ENCODE results near the gene CAMTA1.
A peak's percentile ranks its signal among the peaks of the same experiment; 100 is the strongest.

Gene CAMTA1

GRCh38 chr1:7476402-7476801 is 691.1 kb downstream of the CAMTA1 start:
- DNase-seq, result no peak

- DNase-seq, result no peak
These were observed 691.8 kb downstream of the CAMTA1 start for GRCh38 chr1:7476861-7477547.

GRCh38 chr1:7477593-7477992 is 692.3 kb downstream of the CAMTA1 start:
- DNase-seq, result no peak

GRCh38 chr1:7478142-7478790 is 693.0 kb downstream of the CAMTA1 start:
- no peak for DNase-seq

- peak; percentile 58 for DNase-seq
These were observed 693.7 kb downstream of the CAMTA1 start for GRCh38 chr1:7478809-7479499.

GRCh38 chr1:7479571-7479970 is 694.3 kb downstream of the CAMTA1 start:
- DNase-seq, result no peak

GRCh38 chr1:7481194-7481593 is 695.9 kb downstream of the CAMTA1 start:
- no peak for DNase-seq

- no peak for DNase-seq
These were observed 696.8 kb downstream of the CAMTA1 start for GRCh38 chr1:7482077-7482476.

GRCh38 chr1:7482772-7483495 is 697.7 kb downstream of the CAMTA1 start:
- DNase-seq, result no peak

GRCh38 chr1:7483634-7484383 is 698.6 kb downstream of the CAMTA1 start:
- DNase-seq, result no peak

GRCh38 chr1:7485086-7485780 is 700.0 kb downstream of the CAMTA1 start:
- no peak for DNase-seq

- no peak for DNase-seq
These were observed 700.6 kb downstream of the CAMTA1 start for GRCh38 chr1:7485826-7486225.

- no peak for DNase-seq
These were observed 702.7 kb downstream of the CAMTA1 start for GRCh38 chr1:7487766-7488474.

GRCh38 chr1:7488475-7488842 is 703.2 kb downstream of the CAMTA1 start:
- no peak for DNase-seq

GRCh38 chr1:7489586-7489985 is 704.3 kb downstream of the CAMTA1 start:
- DNase-seq, result no peak

GRCh38 chr1:7490576-7490975 is 705.3 kb downstream of the CAMTA1 start:
- peak; percentile 29 for DNase-seq

- peak; percentile 69 for DNase-seq
These were observed 706.0 kb downstream of the CAMTA1 start for GRCh38 chr1:7491109-7491817.

- DNase-seq, result no peak
These were observed 706.5 kb downstream of the CAMTA1 start for GRCh38 chr1:7491818-7492173.

- no peak for DNase-seq
These were observed 708.6 kb downstream of the CAMTA1 start for GRCh38 chr1:7493711-7494454.

- no peak for DNase-seq
These were observed 710.7 kb downstream of the CAMTA1 start for GRCh38 chr1:7495962-7496361.

Measured in NCI-H510A (cell line).